GM12892 (cell line): ENCODE measurements around the gene FLT1.

ENCODE experiments used
- POLR2A ChIP-seq: IDR thresholded peaks from 2 replicates; pipeline ENCODE4 v1.6.1; 2011; ENCODE audit warnings: low read depth, low read length, control low read depth
- POLR2AphosphoS5 ChIP-seq: IDR thresholded peaks from 2 replicates; pipeline ENCODE4 v1.6.1; 2011; ENCODE audit warnings: low read depth, low read length, control low read depth

DNA sequence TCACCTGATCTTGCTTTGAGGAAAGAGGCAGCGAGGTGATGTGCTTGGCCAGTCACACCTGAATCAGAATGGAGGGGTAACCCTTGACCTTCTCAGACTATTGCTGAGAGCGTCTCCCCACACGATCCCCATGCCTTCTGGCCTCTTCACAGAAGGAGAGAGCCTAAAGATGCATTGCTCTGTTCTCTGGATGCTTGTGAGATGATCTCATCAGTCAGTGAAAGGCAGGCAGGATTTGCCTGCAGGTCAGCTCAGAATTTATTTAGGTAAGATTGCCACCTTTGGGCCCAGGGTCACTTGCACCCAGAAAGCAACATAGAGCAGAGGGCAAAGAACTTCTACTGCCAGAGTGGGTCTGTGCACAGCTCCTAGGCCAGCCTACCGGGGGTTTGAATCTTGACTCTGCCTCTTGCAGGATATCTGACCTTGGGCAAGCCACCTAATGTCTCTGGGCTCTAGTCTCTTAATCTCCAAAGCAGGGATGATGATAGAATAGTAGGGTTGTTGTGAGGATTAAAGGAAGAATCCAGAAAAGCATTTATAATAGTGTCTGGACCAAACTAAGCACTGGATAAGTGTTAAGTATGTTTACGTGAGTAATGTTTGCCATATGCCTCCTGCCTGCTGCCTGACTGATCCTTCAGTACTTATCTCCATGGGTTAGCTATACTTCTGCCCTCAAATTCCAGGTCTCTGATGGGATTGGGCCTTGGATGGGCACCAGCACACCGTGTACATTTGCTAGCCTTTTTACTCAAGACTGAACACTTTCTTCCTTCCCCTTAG lies 8.4 kb upstream of the FLT1 start:
- no peak for TF ChIP-seq POLR2A
- no peak for TF ChIP-seq POLR2AphosphoS5
